GM12878 (cell line): Measurements from ENCODE around the gene ARMS2. TPM values are rescaled to one million over a fixed set of nuclear protein-coding genes. Genes with fewer than 3 reads are reported as not detected.

Source experiments
- ATAC-seq: fragments of 200-7000 bp; cut with Tn5 transposase; 3 replicates; pipeline ENCODE4 v1.9.1; 2020; ENCODE audit warnings: mild to moderate bottlenecking, moderate library complexity
- BruUV-seq: library from RNA; stranded (reverse); fragments of 400-500 nt; replicated peaks from 2 replicates; lab custom pipeline; 2021; lab: Mats Ljungman, UMichigan
- CTCF ChIA-PET: fragments of 300-600 bp; sonication (Branson Sonifier 250); formaldehyde crosslinking; extraction: SDS; loops from one replicate; lab custom pipeline; 2021; ENCODE audit warnings: inconsistent platforms; lab: Yijun Ruan, JAX
- POLR2A ChIA-PET: fragments of 350-600 bp; formaldehyde crosslinking; extraction: SDS; loops from one replicate; lab custom pipeline; 2021; ENCODE audit warnings: inconsistent platforms; lab: Charles Lee
- RAD21 ChIA-PET: fragments of 300-600 bp; sonication (Branson Sonifier 250); formaldehyde crosslinking; loops from one replicate; lab custom pipeline; 2023; ENCODE audit warnings: antibody characterized with exemption; ENCODE audit not compliant: unreplicated experiment; lab: Charles Lee
- SMC1A ChIA-PET: fragments of 300-600 bp; sonication (Branson Sonifier 250); formaldehyde crosslinking; loops from one replicate; lab custom pipeline; 2023; ENCODE audit not compliant: unreplicated experiment, uncharacterized antibody; lab: Charles Lee
- DNase-seq: peaks from one replicate; pipeline ENCODE4 v3.0.0-alpha.2; 2011; ENCODE audit warnings: low read depth, low spot score
- FAIRE-seq: peaks from 3 replicates; lab custom pipeline; 2011; peaks lifted over from hg19 to GRCh38; lab: Jason Lieb, UNC
- H2AFZ ChIP-seq: 2 replicates; pipeline ENCODE4 v1.6.0; 2011; ENCODE audit warnings: low read depth, low read length, control low read depth; ENCODE audit not compliant: control insufficient read depth
- H3K27ac ChIP-seq: 2 replicates; pipeline ENCODE4 v1.5.1; 2011; ENCODE audit warnings: control low read depth; ENCODE audit not compliant: control insufficient read depth, insufficient read depth
- H3K27me3 ChIP-seq, 2 experiments: replicated peaks in 1 of 2; 2 replicates each; pipeline versions ENCODE4 v1.6.0 to v1.6.1; 2011; ENCODE audit warnings: low read length in 1 of 2; ENCODE audit not compliant: control insufficient read depth in 2 of 2, insufficient read depth in 2 of 2
- H3K36me3 ChIP-seq, 2 experiments: 2 replicates each; pipeline ENCODE4 v1.5.1; 2011; ENCODE audit warnings: low read length in 1 of 2; ENCODE audit not compliant: control insufficient read depth in 2 of 2, insufficient read depth in 2 of 2
- H3K4me1 ChIP-seq: 2 replicates; pipeline ENCODE4 v1.6.1; 2011; ENCODE audit warnings: mild to moderate bottlenecking, low read length, moderate library complexity, mixed read lengths; ENCODE audit not compliant: control insufficient read depth, insufficient read depth
- H3K4me2 ChIP-seq: 2 replicates; pipeline ENCODE4 v1.6.0; 2011; ENCODE audit warnings: control low read depth; ENCODE audit not compliant: control insufficient read depth, insufficient read depth
- H3K4me3 ChIP-seq: fragments of 200-600 bp; sonication (generic); 2 replicates; pipeline ENCODE4 v1.5.1; 2016
- H3K79me2 ChIP-seq: 2 replicates; pipeline ENCODE4 v1.6.0; 2011; ENCODE audit warnings: low read length; ENCODE audit not compliant: control insufficient read depth, insufficient read depth
- H3K9ac ChIP-seq: 2 replicates; pipeline ENCODE4 v1.8.0; 2011; ENCODE audit warnings: low read length, control low read depth, mixed read lengths; ENCODE audit not compliant: control insufficient read depth, insufficient read depth
- H3K9me3 ChIP-seq: replicated peaks from 3 replicates; pipeline ENCODE4 v1.5.1; 2011; ENCODE audit warnings: mild to moderate bottlenecking, low read length; ENCODE audit not compliant: control insufficient read depth, insufficient read depth
- H4K20me1 ChIP-seq: 2 replicates; pipeline ENCODE4 v1.6.0; 2011; ENCODE audit not compliant: control insufficient read depth, insufficient read depth
- BACH1 ChIP-seq: fragments of 450-650 bp; IDR thresholded peaks from 2 replicates; pipeline ENCODE4 v1.6.1; 2017; ENCODE audit warnings: mild to moderate bottlenecking, borderline replicate concordance
- DPF2 ChIP-seq: fragments of 450-650 bp; IDR thresholded peaks from 2 replicates; pipeline ENCODE4 v1.6.1; 2017; ENCODE audit warnings: mild to moderate bottlenecking
- E2F8 ChIP-seq: fragments of 450-650 bp; IDR thresholded peaks from 2 replicates; pipeline ENCODE4 v1.6.1; 2018; ENCODE audit warnings: mild to moderate bottlenecking, low read depth, moderate library complexity; ENCODE audit not compliant: partially characterized antibody
- IRF4 ChIP-seq: IDR thresholded peaks from 2 replicates; pipeline ENCODE4 v1.6.1; 2011; ENCODE audit warnings: low read depth, low read length
- MEF2B ChIP-seq: fragments of 450-650 bp; IDR thresholded peaks from 2 replicates; pipeline ENCODE4 v1.6.1; 2018; ENCODE audit warnings: mild to moderate bottlenecking, moderate library complexity; ENCODE audit not compliant: partially characterized antibody, poor library complexity, severe bottlenecking
- SPI1 ChIP-seq: IDR thresholded peaks from 2 replicates; pipeline ENCODE4 v1.6.1; 2011; ENCODE audit warnings: low read depth, mild to moderate bottlenecking, low read length, moderate library complexity, borderline replicate concordance; ENCODE audit not compliant: insufficient read depth
- ZBED1 ChIP-seq: IDR thresholded peaks from 2 replicates; pipeline ENCODE4 v1.6.1; 2016; ENCODE audit warnings: borderline replicate concordance
- WGBS: methylation state at CpG from one replicate; pipeline ENCODE4 v1.1.6; 2016; ENCODE audit warnings: low lambda C conversion rate; ENCODE audit not compliant: insufficient replicate concordance, insufficient coverage; ENCODE audit errors: missing lambda C conversion rate; 5-methylcytosine and 5-hydroxymethylcytosine counted together
- in situ Hi-C: fragments of 300-500 bp; cut with MboI; formaldehyde crosslinking; loops from 9 replicates; pipeline ENCODE4 v1.14.3; 2018; ENCODE audit warnings: mixed read lengths
- intact Hi-C: fragments of 100-400 bp; cut with micrococcal nuclease; formaldehyde crosslinking; loops from one replicate; pipeline ENCODE4 v1.14.2; 2022; ENCODE audit not compliant: unreplicated experiment
- polyA plus RNA-seq, 11 experiments: library from polyadenylated mRNA; depleted of rRNA in 4 of 11; unstranded in 6 of 11; stranded (reverse) in 5 of 11; fragments of >200 nt; fragmentation: Nextera tagmentation in 4 of 11; fragmentation: Illumina TruSeq in 1 of 11; extraction: Ambion mirVana in 4 of 11; extraction: Trizol in 1 of 11; gene quantifications; 1 replicate in 1 of 11; 2 replicates in 10 of 11; pipeline versions ENCODE4 v1.2.1 to v1.2.3, GENCODE V29; 2011 to 2016; ENCODE audit warnings: inconsistent platforms in 2 of 11, missing spikeins in 2 of 11, low read depth in 1 of 11
- total RNA-seq, 4 experiments: library from RNA; depleted of rRNA in 3 of 4; stranded (reverse); fragments of >200 nt in 3 of 4; fragmentation: Illumina TruSeq in 1 of 4; extraction: Trizol in 1 of 4; gene quantifications; 2 replicates each; pipeline versions ENCODE4 v1.2.1 to v1.2.3, GENCODE V29; 2013 to 2021

ARMS2 gene
- total and polyA plus RNA-seq, 10 of the 15 experiments (the other 5 are each of a cell fraction or from before 2014, with no cell fraction given) = not detected

- WGBS = 28% methylated on average over 10 of the region's 11 CpGs
- CTCF ChIA-PET = no interaction called here
Measured at GRCh38 chr10:122484276-122485060, 30.0 kb downstream of the ARMS2 start.

GRCh38 chr10:122485670-122486069 is 31.2 kb downstream of the ARMS2 start:
- ATAC-seq (no peak), FAIRE-seq (no peak)

More at GRCh38 chr10:122484276-122485060, 30.0 kb downstream of the ARMS2 start:
- intact Hi-C loops = no loop called here
- no peak for DNase-seq
- ChIA-PET SMC1A (no interaction called here), RAD21 (no interaction called here), POLR2A (no interaction called here)
- H3K4me3 ChIP-seq = no peak overlapping the region
- no peak overlapping the region for H2AFZ ChIP-seq
- no peaks in the 10 kb centered on the region for H3K9me3 ChIP-seq
- ATAC-seq = no peak
- no peak overlapping the region for H3K4me2 ChIP-seq
- in situ Hi-C loops = no loop called here
- H3K9ac ChIP-seq = no peak overlapping the region
- no peaks in the 10 kb centered on the region for H3K36me3 ChIP-seq
- FAIRE-seq = no peak
- H3K4me1 ChIP-seq = no peaks in the 10 kb centered on the region
- no peak overlapping the region for H3K27ac ChIP-seq
- BruUV-seq = no TSS peak
- no peaks in the 10 kb centered on the region for H4K20me1 ChIP-seq
- H3K79me2 ChIP-seq = no peaks in the 10 kb centered on the region
- no peaks in the 10 kb centered on the region; a peak in 2 of 4 replicates for H3K27me3 ChIP-seq
- TF ChIP-seq ZBED1 (no peak), BACH1 (no peak), DPF2 (no peak)

More at GRCh38 chr10:122485670-122486069, 31.2 kb downstream of the ARMS2 start:
- Histone ChIP-seq H4K20me1 (no peaks in the 10 kb centered on the region), H3K4me1 (no peaks in the 10 kb centered on the region), H3K9me3 (no peaks in the 10 kb centered on the region), H3K9ac (no peak overlapping the region), H3K27ac (no peak overlapping the region), H3K36me3 (no peaks in the 10 kb centered on the region), H3K4me2 (no peak overlapping the region), H3K4me3 (no peak overlapping the region), H3K79me2 (no peaks in the 10 kb centered on the region), H2AFZ (no peak overlapping the region), H3K27me3 (no peaks in the 10 kb centered on the region; a peak in 2 of 4 replicates)
- no TSS peak for BruUV-seq
- no peak for DNase-seq
- ChIA-PET POLR2A (no interaction called here), CTCF (interaction anchor here (1.2 kb wide), 1 partner anchor 15 kb away, joined by 3 read pairs; no protein-coding TSS in a partner anchor), SMC1A (no interaction called here), RAD21 (no interaction called here)
- 1% methylated on average over 5 of the region's 5 CpGs for WGBS
- in situ Hi-C loops = no loop called here
- intact Hi-C loops = no loop called here
- TF ChIP-seq E2F8 = no peak
- no peak for TF ChIP-seq IRF4
- TF ChIP-seq SPI1 = peak; percentile 42; the same call in 1 of the 2 replicates
- no peak for TF ChIP-seq MEF2B
